ENCODE data around the gene ANAPC5.

DNA sequence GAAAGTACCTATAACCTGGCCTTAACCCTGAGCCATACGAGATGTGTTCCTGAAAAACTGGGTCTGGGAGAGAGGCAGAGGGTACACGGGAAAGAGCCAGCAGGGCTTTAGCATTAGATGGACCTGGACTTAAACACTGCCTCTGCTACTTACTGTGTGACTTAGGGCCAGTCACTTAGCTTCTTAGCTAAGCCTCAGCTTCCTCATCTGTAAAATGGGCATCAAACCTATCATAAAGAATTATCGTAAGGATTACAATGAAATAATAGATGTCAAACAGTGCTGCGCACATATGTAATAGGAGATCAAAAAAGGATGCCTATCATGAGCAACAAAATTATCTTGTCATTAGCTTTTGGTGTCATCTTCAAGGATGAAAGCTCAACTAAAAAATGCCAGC, 23.6 kb downstream of the ANAPC5 start:
- TF ChIP-seq POLR2AphosphoS5 (IDR thresholded peaks at IDR 0.05) (no peak), POLR2A (IDR thresholded peaks at IDR 0.05) (no peak)
- TF ChIP-seq, protein P1, sequence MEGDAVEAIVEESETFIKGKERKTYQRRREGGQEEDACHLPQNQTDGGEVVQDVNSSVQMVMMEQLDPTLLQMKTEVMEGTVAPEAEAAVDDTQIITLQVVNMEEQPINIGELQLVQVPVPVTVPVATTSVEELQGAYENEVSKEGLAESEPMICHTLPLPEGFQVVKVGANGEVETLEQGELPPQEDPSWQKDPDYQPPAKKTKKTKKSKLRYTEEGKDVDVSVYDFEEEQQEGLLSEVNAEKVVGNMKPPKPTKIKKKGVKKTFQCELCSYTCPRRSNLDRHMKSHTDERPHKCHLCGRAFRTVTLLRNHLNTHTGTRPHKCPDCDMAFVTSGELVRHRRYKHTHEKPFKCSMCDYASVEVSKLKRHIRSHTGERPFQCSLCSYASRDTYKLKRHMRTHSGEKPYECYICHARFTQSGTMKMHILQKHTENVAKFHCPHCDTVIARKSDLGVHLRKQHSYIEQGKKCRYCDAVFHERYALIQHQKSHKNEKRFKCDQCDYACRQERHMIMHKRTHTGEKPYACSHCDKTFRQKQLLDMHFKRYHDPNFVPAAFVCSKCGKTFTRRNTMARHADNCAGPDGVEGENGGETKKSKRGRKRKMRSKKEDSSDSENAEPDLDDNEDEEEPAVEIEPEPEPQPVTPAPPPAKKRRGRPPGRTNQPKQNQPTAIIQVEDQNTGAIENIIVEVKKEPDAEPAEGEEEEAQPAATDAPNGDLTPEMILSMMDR (IDR thresholded peaks at IDR 0.05): no peak
